Sigmoid colon (tissue), 7 donors: Measurements from ENCODE around the gene REXO2. TPM values are rescaled to one million over a fixed set of nuclear protein-coding genes. Genes with fewer than 3 reads are reported as not detected.

Experiments
- DNase-seq: peaks from one replicate; pipeline ENCODE4 v3.0.0-alpha.2; 2019
- H3K27ac ChIP-seq, 4 donors: fragments of 200-600 bp; sonication (generic); one replicate each; pipeline ENCODE4 v1.5.1; 2016 to 2019; ENCODE audit warnings: mild to moderate bottlenecking in 1 of 4
- H3K27me3 ChIP-seq, 3 donors: fragments of 200-600 bp; sonication (generic); one replicate each; pipeline ENCODE4 v1.5.1; 2019; ENCODE audit warnings: mild to moderate bottlenecking in 1 of 3
- H3K36me3 ChIP-seq, 4 donors: fragments of 200-600 bp; sonication (generic); one replicate each; pipeline ENCODE4 v1.5.1; 2016 to 2019
- H3K4me1 ChIP-seq, 4 donors: fragments of 200-600 bp; sonication (generic); one replicate each; pipeline ENCODE4 v1.5.1; 2017 to 2019
- H3K4me3 ChIP-seq, 4 donors: fragments of 200-600 bp; sonication (generic); one replicate each; pipeline ENCODE4 v1.5.1; 2017 to 2019; ENCODE audit warnings: mild to moderate bottlenecking in 2 of 4, moderate library complexity in 1 of 4
- H3K9me3 ChIP-seq, 4 donors: fragments of 200-600 bp in 3 of 4; sonication (generic) in 3 of 4; one replicate each; pipeline versions ENCODE4 v1.5.1 to v1.6.1; 2013 to 2019
- CTCF ChIP-seq, 4 experiments: fragments of 450-650 bp in 3 of 4; fragments of 200-600 bp in 1 of 4; IDR thresholded peaks; one replicate each; pipeline ENCODE4 v1.5.1; 2016 to 2019; ENCODE audit warnings: antibody characterized with exemption in 4 of 4, mild to moderate bottlenecking in 3 of 4, moderate library complexity in 2 of 4
- EP300 ChIP-seq, 4 donors: sonication (generic); formaldehyde crosslinking; IDR thresholded peaks; one replicate each; pipeline ENCODE4 v1.6.1; 2017; ENCODE audit warnings: antibody characterized with exemption in 4 of 4
- POLR2A ChIP-seq, 2 donors: fragments of 450-650 bp; IDR thresholded peaks; one replicate each; pipeline ENCODE4 v1.6.1; 2016; ENCODE audit warnings: antibody characterized with exemption in 2 of 2, mild to moderate bottlenecking in 2 of 2, moderate library complexity in 2 of 2
- POLR2AphosphoS5 ChIP-seq, 4 donors: sonication (generic); formaldehyde crosslinking; IDR thresholded peaks; one replicate each; pipeline ENCODE4 v1.6.1; 2017; ENCODE audit warnings: antibody characterized with exemption in 4 of 4
- WGBS, 2 donors: extraction: QIAGEN DNeasy Blood & Tissue Kit; methylation state at CpG; one replicate each; pipeline ENCODE4 v1.1.7; 2013; 5-methylcytosine and 5-hydroxymethylcytosine counted together
- intact Hi-C: fragments of 100-400 bp; cut with DNase I; formaldehyde crosslinking; loops from one replicate; pipeline ENCODE4 v1.15.1; 2023
- polyA plus RNA-seq, 3 donors: library from polyadenylated mRNA; stranded (reverse); fragments of 200-250 nt; gene quantifications; one replicate each; pipeline ENCODE4 v1.2.3, GENCODE V29; 2013
- total RNA-seq, 4 donors: library from RNA; depleted of rRNA; stranded (reverse); fragments of >200 nt; gene quantifications; one replicate each; pipeline ENCODE4 v1.1.0, GENCODE V29; 2016
- donor health status: healthy with polysubstance abuse.
- donor health status: Bipolar disorder and iron deficiency.
- donor health status: healthy.

Gene REXO2
- total and polyA plus RNA-seq, 7 donors: 49.7 to 238 (median 158) TPM

GRCh38 chr11:114483929-114484328 is 44.7 kb downstream of the REXO2 start:
- DNase-seq: no peak
- intact Hi-C loops: no loop called here
- H3K4me3 ChIP-seq: no peak overlapping the region
- 95% methylated on average over 2 of the region's 2 CpGs for WGBS, 2 donors
- H3K27me3 ChIP-seq: no peaks in the 10 kb centered on the region
- H3K27ac ChIP-seq: no peak overlapping the region
- H3K9me3 ChIP-seq: no peaks in the 10 kb centered on the region
- TF ChIP-seq POLR2AphosphoS5 (IDR thresholded peaks at IDR 0.05) (no peak), POLR2A (IDR thresholded peaks at IDR 0.05) (no peak), CTCF (IDR thresholded peaks at IDR 0.05) (no peak), EP300 (IDR thresholded peaks at IDR 0.05) (no peak)
- peaks cover 0 to 26% (median 23%) of the 10 kb centered on the region in 4 donors for H3K4me1 ChIP-seq
- no peaks in the 10 kb centered on the region for H3K36me3 ChIP-seq

- intact Hi-C loops: no loop called here
- Histone ChIP-seq H3K9me3 (no peaks in the 10 kb centered on the region), H3K27ac (no peak overlapping the region), H3K4me3 (no peak overlapping the region), H3K27me3 (no peaks in the 10 kb centered on the region), H3K4me1 (no peaks in the 10 kb centered on the region), H3K36me3 (no peaks in the 10 kb centered on the region)
- 52 to 77% methylated on average over 3 of the region's 3 CpGs for WGBS, 2 donors
- no peak for DNase-seq
- no peak for TF ChIP-seq POLR2AphosphoS5 (IDR thresholded peaks at IDR 0.05)
- no peak for TF ChIP-seq CTCF (IDR thresholded peaks at IDR 0.05)
- no peak for TF ChIP-seq POLR2A (IDR thresholded peaks at IDR 0.05)
- TF ChIP-seq EP300 (IDR thresholded peaks at IDR 0.05): no peak
Observed at GRCh38 chr11:114496915-114497314, 57.6 kb downstream of the REXO2 start.

GRCh38 chr11:114499756-114500155 is 60.5 kb downstream of the REXO2 start:
- Histone ChIP-seq H3K27ac (no peak overlapping the region), H3K36me3 (no peaks in the 10 kb centered on the region), H3K4me3 (no peak overlapping the region), H3K9me3 (no peaks in the 10 kb centered on the region), H3K27me3 (no peaks in the 10 kb centered on the region), H3K4me1 (no peaks in the 10 kb centered on the region)
- intact Hi-C loops: no loop called here
- no peak for TF ChIP-seq POLR2AphosphoS5 (IDR thresholded peaks at IDR 0.05)
- TF ChIP-seq POLR2A (IDR thresholded peaks at IDR 0.05): no peak
- no peak for TF ChIP-seq CTCF (IDR thresholded peaks at IDR 0.05)
- no peak for TF ChIP-seq EP300 (IDR thresholded peaks at IDR 0.05)
- no peak for DNase-seq

Other genes starting within 250 kb of the REXO2 start
- gene NNMT, start 143.1 kb upstream of the REXO2 start, total RNA-seq: 100 to 1,000 TPM; 126 to 960 (median 409) TPM
- 100 to 1,000 TPM in 2 of 3 donors, 10 to 100 TPM in 1; 28.0 to 208 (median 201) TPM for gene NNMT, start 143.1 kb upstream of the REXO2 start, polyA plus RNA-seq
- 1 to 10 TPM; 5.0 to 7.6 (median 6.4) TPM for gene C11orf71, start 39.0 kb upstream of the REXO2 start, total RNA-seq
- gene C11orf71, start 39.0 kb upstream of the REXO2 start, polyA plus RNA-seq: 10 to 100 TPM in 2 of 3 donors, 1 to 10 TPM in 1; 9.6 to 16.4 (median 12.6) TPM
- 10 to 100 TPM; 20.5 to 34.4 (median 28.8) TPM for gene RBM7, start 38.8 kb upstream of the REXO2 start, total RNA-seq
- gene RBM7, start 38.8 kb upstream of the REXO2 start, polyA plus RNA-seq: 10 to 100 TPM; 21.3 to 36.3 (median 27.0) TPM
- gene NXPE1, start 120.4 kb downstream of the REXO2 start, total RNA-seq: 1 to 10 TPM in 1 of 4 donors, not detected in 3; 3.3 TPM
- 10 to 100 TPM; 13.2 to 36.3 (median 18.0) TPM for gene NXPE1, start 120.4 kb downstream of the REXO2 start, polyA plus RNA-seq
- under 1 TPM in 2 of 4 donors, not detected in 2; 0.36 to 0.55 TPM for gene NXPE4, start 156.3 kb downstream of the REXO2 start, total RNA-seq
- gene NXPE4, start 156.3 kb downstream of the REXO2 start, polyA plus RNA-seq: 10 to 100 TPM; 37.8 to 46.8 (median 42.1) TPM
- gene NXPE2, start 239.1 kb downstream of the REXO2 start, total RNA-seq: 1 to 10 TPM in 1 of 4 donors, under 1 TPM in 2, not detected in 1; 0.36 to 1.4 (median 0.99) TPM
- gene NXPE2, start 239.1 kb downstream of the REXO2 start, polyA plus RNA-seq: 1 to 10 TPM; 1.8 to 6.2 (median 3.5) TPM